ENCODE measurements around the gene PLA2G2C.

Gene PLA2G2C

DNA sequence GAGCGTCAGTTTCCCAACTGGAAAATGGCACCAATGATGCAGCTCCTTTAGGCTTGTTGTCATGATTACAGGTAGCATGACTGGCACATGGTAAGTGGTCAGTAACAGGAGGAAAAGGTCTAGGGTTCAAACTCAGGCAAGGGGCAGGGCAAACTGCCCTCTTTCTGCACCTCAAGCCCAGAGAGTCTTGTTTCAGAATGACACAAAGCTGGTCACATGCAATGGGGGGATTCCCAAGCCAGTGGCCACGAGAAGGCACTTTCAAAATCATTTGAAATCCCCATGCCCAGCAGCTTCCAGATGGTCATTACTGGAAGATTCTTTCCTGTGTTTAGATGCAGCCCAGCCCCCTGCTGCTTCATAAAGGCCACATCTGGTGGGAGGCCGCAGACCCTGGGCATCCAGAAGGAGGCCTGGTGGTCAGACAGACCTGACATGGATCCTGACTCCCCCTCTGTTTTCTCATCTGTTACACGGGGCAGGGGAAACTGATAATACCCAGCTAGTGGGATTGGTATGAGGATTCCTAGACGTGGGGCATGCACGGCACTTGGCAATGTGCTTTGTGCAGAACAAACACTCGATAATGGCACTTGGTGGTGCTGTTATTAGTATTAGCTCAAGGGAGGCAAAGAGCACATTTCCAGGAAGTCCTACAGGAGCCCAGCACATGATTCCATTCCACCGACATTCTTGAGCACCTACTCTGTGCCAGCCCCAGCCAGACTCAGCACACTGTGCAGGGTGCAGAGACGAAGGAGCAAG is 60.1 kb downstream of the PLA2G2C start (continued):
- no peak for TF ChIP-seq CSDC2 (CRISPR knock-in tag; IDR thresholded peaks at IDR 0.05)

GRCh38 chr1:20125100-20125499 is 61.2 kb downstream of the PLA2G2C start:
- ATAC-seq: no peak
- TF ChIP-seq ZNF565 (CRISPR knock-in tag; conservative IDR thresholded peaks at IDR 0.05; ENCODE audit: low read depth) (no peak), BACH2 (CRISPR knock-in tag; IDR thresholded peaks at IDR 0.05; ENCODE audit: borderline replicate concordance) (no peak), PPARA (CRISPR knock-in tag; IDR thresholded peaks at IDR 0.05; ENCODE audit: borderline replicate concordance) (no peak), ISL1 (CRISPR knock-in tag; IDR thresholded peaks at IDR 0.05) (no peak), ESRRG (CRISPR knock-in tag; IDR thresholded peaks at IDR 0.05) (no peak), ZC3H10 (CRISPR knock-in tag; IDR thresholded peaks at IDR 0.05) (no peak), ARNTL (CRISPR knock-in tag; IDR thresholded peaks at IDR 0.05; ENCODE audit: borderline replicate concordance, low read depth) (no peak), SNAI2 (CRISPR knock-in tag; IDR thresholded peaks at IDR 0.05) (no peak), TOX (CRISPR knock-in tag; IDR thresholded peaks at IDR 0.05; ENCODE audit: borderline replicate concordance) (no peak), TSHZ2 (CRISPR knock-in tag; IDR thresholded peaks at IDR 0.05) (no peak), ZFP3 (CRISPR knock-in tag; IDR thresholded peaks at IDR 0.05) (no peak), PATZ1 (CRISPR knock-in tag; IDR thresholded peaks at IDR 0.05; ENCODE audit: borderline replicate concordance) (no peak), RARB (CRISPR knock-in tag; IDR thresholded peaks at IDR 0.05) (no peak)
- TF ChIP-seq, protein P1, sequence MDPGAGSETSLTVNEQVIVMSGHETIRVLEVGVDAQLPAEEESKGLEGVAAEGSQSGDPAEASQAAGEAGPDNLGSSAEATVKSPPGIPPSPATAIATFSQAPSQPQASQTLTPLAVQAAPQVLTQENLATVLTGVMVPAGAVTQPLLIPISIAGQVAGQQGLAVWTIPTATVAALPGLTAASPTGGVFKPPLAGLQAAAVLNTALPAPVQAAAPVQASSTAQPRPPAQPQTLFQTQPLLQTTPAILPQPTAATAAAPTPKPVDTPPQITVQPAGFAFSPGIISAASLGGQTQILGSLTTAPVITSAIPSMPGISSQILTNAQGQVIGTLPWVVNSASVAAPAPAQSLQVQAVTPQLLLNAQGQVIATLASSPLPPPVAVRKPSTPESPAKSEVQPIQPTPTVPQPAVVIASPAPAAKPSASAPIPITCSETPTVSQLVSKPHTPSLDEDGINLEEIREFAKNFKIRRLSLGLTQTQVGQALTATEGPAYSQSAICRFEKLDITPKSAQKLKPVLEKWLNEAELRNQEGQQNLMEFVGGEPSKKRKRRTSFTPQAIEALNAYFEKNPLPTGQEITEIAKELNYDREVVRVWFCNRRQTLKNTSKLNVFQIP (CRISPR knock-in tag; IDR thresholded peaks at IDR 0.05; ENCODE audit: borderline replicate concordance, low read depth): no peak
- TF ChIP-seq, protein P2, sequence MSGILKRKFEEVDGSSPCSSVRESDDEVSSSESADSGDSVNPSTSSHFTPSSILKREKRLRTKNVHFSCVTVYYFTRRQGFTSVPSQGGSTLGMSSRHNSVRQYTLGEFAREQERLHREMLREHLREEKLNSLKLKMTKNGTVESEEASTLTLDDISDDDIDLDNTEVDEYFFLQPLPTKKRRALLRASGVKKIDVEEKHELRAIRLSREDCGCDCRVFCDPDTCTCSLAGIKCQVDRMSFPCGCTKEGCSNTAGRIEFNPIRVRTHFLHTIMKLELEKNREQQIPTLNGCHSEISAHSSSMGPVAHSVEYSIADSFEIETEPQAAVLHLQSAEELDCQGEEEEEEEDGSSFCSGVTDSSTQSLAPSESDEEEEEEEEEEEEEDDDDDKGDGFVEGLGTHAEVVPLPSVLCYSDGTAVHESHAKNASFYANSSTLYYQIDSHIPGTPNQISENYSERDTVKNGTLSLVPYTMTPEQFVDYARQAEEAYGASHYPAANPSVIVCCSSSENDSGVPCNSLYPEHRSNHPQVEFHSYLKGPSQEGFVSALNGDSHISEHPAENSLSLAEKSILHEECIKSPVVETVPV (CRISPR knock-in tag; IDR thresholded peaks at IDR 0.05): no peak

DNA sequence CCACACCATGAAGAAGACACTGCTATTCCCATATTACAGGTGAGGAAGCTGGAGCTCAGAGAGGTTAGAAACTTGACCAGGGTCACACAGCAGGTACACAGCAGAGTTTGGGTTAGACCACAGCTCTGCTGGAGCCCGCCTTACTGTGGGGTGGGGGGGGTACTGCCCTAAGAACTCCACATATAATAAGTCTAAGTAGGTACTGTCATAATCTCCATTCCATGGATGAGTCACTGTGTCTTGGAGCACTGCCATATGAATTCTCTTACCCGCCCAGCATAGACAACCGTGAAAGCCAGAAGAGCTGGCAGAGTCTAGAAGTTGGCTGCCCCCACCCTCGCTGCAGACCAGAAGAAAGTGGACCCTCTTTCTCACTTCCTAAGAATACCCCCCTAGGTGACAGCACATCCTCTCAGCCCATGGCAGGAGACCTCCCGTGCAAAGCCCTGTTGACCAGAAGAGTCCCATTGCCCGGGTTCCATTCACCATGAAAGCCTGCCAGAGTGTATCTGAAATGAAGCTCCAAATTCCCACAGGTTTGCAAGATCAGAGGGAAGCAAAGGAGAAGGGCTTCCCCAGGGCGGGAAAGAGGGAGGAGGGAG is 61.8 kb downstream of the PLA2G2C start:
- ATAC-seq: peak; percentile 96
- no peak for TF ChIP-seq ZNF70 (CRISPR knock-in tag; IDR thresholded peaks at IDR 0.05)
- TF ChIP-seq, protein P3, sequence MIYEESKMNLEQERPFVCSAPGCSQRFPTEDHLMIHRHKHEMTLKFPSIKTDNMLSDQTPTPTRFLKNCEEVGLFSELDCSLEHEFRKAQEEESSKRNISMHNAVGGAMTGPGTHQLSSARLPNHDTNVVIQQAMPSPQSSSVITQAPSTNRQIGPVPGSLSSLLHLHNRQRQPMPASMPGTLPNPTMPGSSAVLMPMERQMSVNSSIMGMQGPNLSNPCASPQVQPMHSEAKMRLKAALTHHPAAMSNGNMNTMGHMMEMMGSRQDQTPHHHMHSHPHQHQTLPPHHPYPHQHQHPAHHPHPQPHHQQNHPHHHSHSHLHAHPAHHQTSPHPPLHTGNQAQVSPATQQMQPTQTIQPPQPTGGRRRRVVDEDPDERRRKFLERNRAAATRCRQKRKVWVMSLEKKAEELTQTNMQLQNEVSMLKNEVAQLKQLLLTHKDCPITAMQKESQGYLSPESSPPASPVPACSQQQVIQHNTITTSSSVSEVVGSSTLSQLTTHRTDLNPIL (CRISPR knock-in tag; IDR thresholded peaks at IDR 0.05; ENCODE audit: low read depth): no peak
- no peak for TF ChIP-seq TCF4 (CRISPR knock-in tag; IDR thresholded peaks at IDR 0.05; ENCODE audit: borderline replicate concordance)
- TF ChIP-seq OSR1 (CRISPR knock-in tag; IDR thresholded peaks at IDR 0.05): no peak
- no peak for TF ChIP-seq SNAI2 (CRISPR knock-in tag; IDR thresholded peaks at IDR 0.05)
